Hypothalamus (tissue), 51 donors: ENCODE data around the gene DOCK1.
A peak's percentile ranks its signal among the peaks of the same experiment; 100 is the strongest.

ENCODE experiments used
- DNase-seq, 51 donors: peaks; one replicate each; lab custom pipeline; 2025; lab: John Stamatoyannopoulos, UW

DOCK1 gene

DNA sequence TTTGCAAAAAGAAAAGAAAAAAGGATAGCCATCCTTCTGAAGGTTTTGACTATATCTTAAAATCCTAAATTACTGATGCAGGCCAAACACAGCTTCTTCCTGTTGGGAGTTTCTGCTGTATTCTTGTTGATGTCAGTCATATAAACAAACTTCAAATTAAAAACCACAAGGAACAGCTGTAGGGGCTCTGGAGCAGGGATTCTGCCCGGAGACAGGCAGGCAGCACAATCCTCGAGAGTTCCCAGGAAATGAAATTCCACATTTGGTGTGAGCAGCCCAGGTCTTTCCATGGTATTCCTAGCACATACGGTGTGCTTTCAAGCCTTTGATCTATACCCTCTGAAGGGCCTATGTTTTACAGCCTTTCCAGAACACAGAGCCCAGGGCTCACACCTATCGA is 248.0 kb downstream of the DOCK1 start:
- no peak for DNase-seq

GRCh38 chr10:127154831-127155620 is 249.8 kb downstream of the DOCK1 start:
- no peak for DNase-seq

DNA sequence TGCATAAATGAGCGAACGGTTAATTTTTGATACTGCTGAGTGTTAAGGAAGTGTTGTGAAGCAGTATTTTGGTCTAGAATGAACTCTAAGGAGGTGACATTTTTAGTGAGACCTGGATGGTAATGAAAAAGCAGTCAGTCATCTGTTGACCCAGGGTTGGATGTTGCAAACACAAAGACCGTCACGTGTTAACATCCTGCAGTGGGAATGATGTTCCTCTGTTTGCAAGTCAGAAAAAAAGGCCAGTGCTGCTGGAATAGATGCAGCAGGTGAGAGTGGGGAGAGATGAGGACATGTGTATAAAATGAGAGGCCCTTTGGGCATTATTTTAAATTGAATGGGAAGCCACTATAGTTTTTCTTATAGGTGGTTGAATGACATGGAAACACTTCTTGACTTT is 251.9 kb downstream of the DOCK1 start:
- no peak for DNase-seq

- no peak for DNase-seq
Measured at GRCh38 chr10:127157506-127158200, 252.4 kb downstream of the DOCK1 start.

DNA sequence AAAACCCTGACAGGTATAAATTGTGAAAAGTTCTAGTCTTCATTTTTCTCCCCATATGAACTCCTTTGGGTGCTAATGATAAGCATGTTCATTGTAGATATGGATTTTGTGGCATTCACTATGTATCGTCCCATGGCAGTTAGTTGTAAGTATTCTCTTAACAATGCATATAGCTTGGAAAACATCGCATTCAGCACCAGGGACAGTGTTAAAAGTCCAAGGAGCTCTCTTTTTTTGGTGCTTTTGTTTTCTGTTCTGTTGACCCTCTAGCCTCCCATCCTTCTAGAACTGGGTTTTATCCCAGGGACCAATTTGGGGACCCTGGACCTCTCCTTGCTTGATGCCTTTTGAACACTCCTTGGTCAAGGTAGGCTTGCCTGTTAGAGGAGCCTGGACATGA is 253.4 kb downstream of the DOCK1 start:
- DNase-seq, result no peak

- no peak for DNase-seq
Measured at GRCh38 chr10:127159648-127160245, 254.5 kb downstream of the DOCK1 start.

DNA sequence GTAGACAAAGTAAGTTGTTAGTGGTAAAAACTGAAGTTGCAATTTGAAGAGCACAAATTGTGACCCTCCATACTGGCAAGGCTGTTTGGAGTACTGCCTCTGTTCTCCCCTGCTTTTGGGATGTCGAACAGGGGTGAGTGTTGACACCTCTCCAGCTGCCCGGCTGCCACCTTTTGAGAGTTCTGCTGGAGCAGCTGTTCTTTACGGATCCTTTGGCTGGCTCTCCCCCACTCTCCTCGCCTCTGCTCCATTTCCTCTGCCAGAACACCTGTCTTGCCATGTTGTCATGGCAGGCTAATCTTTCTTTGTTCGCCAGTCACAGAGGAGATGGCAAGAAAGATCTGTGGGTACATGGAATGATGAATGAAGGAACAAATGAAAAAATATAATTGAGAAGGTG is 256.3 kb downstream of the DOCK1 start:
- no peak for DNase-seq

DNA sequence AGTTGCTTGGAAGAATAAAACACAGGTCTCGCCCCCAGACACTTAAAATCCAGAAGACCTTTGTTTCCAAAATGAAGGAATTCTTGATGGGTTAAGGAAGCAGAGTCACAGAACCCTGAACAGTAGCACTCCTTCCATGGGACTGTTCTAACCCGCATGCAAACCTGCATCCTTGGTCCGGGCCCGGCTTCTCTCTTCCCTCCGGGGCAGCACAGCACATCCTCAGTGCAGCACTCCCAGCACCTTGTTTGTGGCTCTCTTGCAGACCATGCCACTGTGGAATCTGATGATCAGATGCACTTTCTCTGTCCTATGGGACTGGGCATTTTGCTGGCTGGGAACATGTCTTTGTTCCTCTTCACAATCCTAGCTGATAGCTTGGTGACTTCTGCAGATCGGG is 257.6 kb downstream of the DOCK1 start:
- DNase-seq, result no peak

GRCh38 chr10:127168261-127168660 is 263.0 kb downstream of the DOCK1 start:
- peak in 24 of 51 donors; percentile 7 to 66 (median 29) for DNase-seq

GRCh38 chr10:127174866-127175265 is 269.6 kb downstream of the DOCK1 start:
- no peak for DNase-seq

- no peak for DNase-seq
Measured at GRCh38 chr10:127175357-127176110, 270.3 kb downstream of the DOCK1 start.

GRCh38 chr10:127176649-127177048 is 271.4 kb downstream of the DOCK1 start:
- DNase-seq, result no peak

DNA sequence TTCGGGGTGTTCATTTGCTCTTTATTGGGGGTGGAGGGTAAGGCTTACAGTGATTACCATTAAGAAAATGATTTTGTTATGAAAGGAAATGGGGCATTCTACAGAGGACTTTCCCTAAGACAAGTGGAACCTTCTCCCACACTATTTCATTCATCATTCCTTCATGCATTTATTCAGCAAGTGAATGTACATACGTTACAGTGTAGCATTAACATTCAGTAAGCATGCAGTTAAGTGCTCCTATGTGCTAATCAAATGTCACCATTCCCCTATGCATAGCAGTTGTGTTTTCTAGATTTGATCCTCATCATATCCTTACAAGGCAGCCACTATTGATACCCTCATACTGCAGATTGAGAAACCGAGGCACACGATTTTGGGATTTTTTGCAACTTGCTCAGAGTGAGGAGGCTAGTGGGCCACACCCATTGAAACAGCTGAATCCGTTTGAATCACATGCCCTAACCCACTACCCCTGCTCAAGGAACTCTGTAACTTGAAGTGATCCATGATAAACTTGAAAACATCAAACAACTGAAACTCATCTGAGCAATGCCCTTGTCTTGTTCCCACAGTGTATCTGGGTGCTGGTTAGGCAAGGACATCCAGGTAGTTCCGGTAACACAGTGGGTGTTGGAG is 274.5 kb downstream of the DOCK1 start:
- no peak for DNase-seq

DNA sequence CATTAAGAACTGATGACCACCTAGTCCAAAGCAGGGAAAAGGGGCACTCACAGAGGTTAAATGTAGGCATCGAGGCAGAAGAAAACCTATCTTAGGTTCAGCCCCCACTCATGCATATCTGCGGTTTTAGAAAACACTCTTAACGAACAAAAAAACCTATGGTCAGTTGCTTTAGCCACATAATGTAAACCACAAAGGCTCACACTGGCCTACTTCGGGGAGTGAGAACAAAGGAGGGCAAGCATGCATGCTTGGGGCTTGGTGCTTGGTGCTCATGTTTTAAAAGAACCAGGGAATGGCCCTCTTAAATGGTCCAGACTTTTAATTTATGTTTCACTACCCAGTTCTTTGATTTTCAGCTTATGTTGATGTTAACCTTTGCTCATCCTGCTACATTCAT is 276.9 kb downstream of the DOCK1 start:
- no peak for DNase-seq

DNA sequence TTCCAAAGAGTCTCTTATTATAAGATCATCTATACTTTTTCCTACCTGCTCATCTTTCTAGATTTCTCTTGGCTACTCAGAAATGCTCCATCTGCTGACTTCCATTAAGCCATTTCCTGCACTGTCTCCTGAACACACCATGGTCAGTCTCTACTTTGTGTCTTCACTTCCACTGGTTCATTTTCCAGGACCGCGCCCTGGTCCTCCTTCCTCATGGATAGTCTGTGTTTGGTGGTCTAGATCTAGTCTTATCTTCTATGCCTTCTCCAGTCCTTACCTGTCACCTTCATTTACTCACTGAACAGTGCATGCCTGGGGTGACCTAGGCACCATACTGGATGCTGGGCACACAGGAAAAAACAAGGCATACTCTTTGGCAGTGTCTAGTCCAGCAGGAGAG is 279.4 kb downstream of the DOCK1 start:
- no peak for DNase-seq

- no peak for DNase-seq
Measured at GRCh38 chr10:127186813-127187212, 281.6 kb downstream of the DOCK1 start.

DNA sequence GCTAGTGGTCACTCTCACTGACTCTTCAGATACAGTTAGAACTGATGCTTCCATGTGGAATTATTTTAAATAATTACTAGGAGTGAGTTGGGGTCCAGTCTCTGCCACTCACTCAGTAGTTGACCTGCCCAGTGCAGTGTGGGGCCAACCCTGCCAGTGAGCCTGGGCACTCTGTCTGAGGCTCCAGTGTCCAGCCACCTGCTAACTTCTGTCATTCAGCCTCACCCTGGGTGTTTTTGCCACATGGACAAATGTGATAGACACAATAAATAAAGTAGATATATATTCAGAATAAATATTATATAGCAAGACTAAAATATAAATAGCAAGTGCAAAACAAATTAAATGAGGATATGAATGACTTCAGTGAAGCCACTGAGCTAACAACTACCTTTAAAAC is 284.0 kb downstream of the DOCK1 start:
- DNase-seq, result no peak

GRCh38 chr10:127190427-127190826 is 285.2 kb downstream of the DOCK1 start:
- no peak for DNase-seq

- DNase-seq, result no peak
Measured at GRCh38 chr10:127193125-127193524, 287.9 kb downstream of the DOCK1 start.

DNA sequence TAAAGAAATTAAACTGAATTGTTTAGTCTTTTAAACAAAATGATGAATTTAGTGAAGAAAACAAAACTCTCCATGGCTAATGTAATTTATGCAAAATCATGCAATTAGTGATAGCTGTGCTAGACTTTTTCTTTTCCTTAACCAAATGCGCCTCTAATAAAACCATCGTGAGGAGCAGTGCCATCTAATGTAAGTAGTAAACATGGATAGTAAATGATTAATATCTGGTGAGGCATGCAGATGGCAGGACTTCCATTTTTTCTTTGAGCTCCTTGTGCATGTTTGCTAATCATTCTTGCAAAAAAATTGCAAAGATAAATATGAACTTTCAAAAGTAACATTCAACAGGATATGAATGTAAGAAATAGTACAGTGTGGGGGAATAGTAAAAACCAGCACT is 288.9 kb downstream of the DOCK1 start:
- DNase-seq, result no peak

- DNase-seq, result peak in 2 of 51 donors; percentile 28 to 52
Measured at GRCh38 chr10:127194599-127194998, 289.4 kb downstream of the DOCK1 start.
